Measurements from ENCODE around the gene ZNF473. TPM values are rescaled to one million over a fixed set of nuclear protein-coding genes. Genes with fewer than 3 reads are reported as not detected.
"Not testable (repeated sequence)": the region's sequence is repeated elsewhere in the genome, so short reads cannot be mapped to it uniquely, and the experiment has no call there.

ZNF473 gene
- polyA plus RNA-seq, 5 donors: 13.2 to 15.7 (median 14.3) TPM

GRCh38 chr19:50091786-50092185 lies 66.0 kb downstream of the ZNF473 start:
- not testable (repeated sequence) for DNase-seq

DNA sequence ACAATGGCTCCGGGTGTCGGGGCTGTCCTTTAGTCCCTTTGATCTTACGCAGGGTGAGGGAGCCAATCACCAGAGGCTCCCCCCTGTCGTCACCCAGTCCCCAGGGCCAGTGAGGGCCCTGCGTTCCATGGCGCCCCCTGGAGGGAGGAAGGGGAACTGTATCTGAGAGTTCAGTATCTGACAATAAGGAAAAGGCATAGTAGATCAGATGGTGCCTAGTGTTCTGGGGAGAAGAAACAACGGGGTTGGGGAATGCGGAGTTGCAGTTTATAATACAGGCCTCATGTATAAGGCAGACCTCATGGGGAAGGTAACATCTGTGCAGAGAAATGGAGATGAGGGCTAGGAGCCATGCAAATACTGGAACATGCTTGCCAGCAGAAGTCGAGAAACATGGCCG lies 66.8 kb downstream of the ZNF473 start:
- not testable (repeated sequence) for DNase-seq

DNA sequence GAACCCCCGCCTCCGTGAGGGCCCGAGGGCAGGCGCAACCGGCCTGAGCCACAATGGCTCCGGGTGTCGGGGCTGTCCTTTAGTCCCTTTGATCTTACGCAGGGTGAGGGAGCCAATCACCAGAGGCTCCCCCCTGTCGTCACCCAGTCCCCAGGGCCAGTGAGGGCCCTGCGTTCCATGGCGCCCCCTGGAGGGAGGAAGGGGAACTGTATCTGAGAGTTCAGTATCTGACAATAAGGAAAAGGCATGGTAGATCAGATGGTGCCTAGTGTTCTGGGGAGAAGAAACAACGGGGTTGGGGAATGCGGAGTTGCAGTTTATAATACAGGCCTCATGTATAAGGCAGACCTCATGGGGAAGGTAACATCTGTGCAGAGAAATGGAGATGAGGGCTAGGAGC lies 72.1 kb downstream of the ZNF473 start:
- DNase-seq: not testable (repeated sequence)

DNA sequence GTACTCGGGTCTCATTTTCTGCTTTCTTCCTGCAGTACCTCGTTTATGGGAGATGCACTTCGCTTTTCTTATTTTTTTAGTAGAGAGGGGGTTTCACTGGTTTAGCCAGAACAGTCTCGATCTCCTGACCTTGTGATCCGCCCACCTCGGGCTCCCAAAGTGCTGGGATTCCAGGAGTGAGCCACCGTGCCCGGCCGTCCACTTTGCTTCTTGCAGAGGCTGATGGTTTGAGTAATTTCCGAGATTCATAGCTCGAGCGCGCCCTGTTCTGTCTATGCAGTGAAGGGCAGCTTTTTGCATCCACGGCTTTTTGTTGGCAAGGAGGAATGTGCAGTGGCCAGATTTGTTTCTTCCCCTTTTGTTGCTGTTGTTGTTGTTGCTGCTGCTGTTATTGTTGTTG lies 73.1 kb downstream of the ZNF473 start:
- DNase-seq: not testable (repeated sequence)

DNA sequence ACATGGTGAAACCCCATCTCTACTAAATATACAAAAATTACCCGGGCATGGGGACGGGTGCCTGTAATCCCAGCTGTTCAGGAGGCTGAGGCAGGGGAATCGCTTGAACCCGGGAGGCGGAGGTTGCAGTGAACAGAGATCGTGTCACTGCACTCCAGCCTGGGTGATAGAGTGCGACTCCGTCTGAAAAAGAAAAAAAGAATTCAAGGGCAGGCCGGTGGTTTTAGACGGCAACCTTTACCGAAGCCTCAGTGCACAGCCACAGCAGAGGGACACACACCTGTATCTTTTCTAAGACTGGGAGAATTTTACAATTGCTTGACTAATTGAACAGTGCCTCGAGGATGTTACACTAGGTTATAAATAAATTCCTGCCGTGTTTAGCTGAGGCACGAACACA lies 73.9 kb downstream of the ZNF473 start:
- not testable (repeated sequence) for DNase-seq

- not testable (repeated sequence) for DNase-seq
Measured at GRCh38 chr19:50100946-50101345, 75.1 kb downstream of the ZNF473 start.

Other genes starting within 250 kb of the ZNF473 start
- gene FUZ, start 212.7 kb upstream of the ZNF473 start, polyA plus RNA-seq (ENCODE audit: insufficient read depth in 1 of 5, insufficient read length in 5 of 5, low replicate concordance in 1 of 5): 10 to 100 TPM; 21.6 to 28.9 (median 27.2) TPM
- 10 to 100 TPM; 45.4 to 63.8 (median 54.8) TPM for gene MED25, start 207.7 kb upstream of the ZNF473 start, polyA plus RNA-seq (ENCODE audit: insufficient read depth in 1 of 5, insufficient read length in 5 of 5, low replicate concordance in 1 of 5)
- 100 to 1,000 TPM; 207 to 317 (median 259) TPM for gene PTOV1, start 174.8 kb upstream of the ZNF473 start, polyA plus RNA-seq (ENCODE audit: insufficient read depth in 1 of 5, insufficient read length in 5 of 5, low replicate concordance in 1 of 5)
- 10 to 100 TPM; 54.1 to 76.4 (median 59.0) TPM for gene PNKP, start 158.4 kb upstream of the ZNF473 start, polyA plus RNA-seq (ENCODE audit: insufficient read depth in 1 of 5, insufficient read length in 5 of 5, low replicate concordance in 1 of 5)
- gene AKT1S1, start 148.7 kb upstream of the ZNF473 start, polyA plus RNA-seq (ENCODE audit: insufficient read depth in 1 of 5, insufficient read length in 5 of 5, low replicate concordance in 1 of 5): 10 to 100 TPM; 26.9 to 49.1 (median 29.9) TPM
- 10 to 100 TPM; 32.2 to 49.5 (median 48.3) TPM for gene TBC1D17, start 148.3 kb upstream of the ZNF473 start, polyA plus RNA-seq (ENCODE audit: insufficient read depth in 1 of 5, insufficient read length in 5 of 5, low replicate concordance in 1 of 5)
- gene IL4I1, start 129.1 kb upstream of the ZNF473 start, polyA plus RNA-seq (ENCODE audit: insufficient read depth in 1 of 5, insufficient read length in 5 of 5, low replicate concordance in 1 of 5): 1 to 10 TPM; 1.0 to 2.1 (median 1.5) TPM
- 10 to 100 TPM; 20.8 to 38.5 (median 22.9) TPM for gene ATF5, start 96.8 kb upstream of the ZNF473 start, polyA plus RNA-seq (ENCODE audit: insufficient read depth in 1 of 5, insufficient read length in 5 of 5, low replicate concordance in 1 of 5)
- gene NUP62, start 96.5 kb upstream of the ZNF473 start, polyA plus RNA-seq (ENCODE audit: insufficient read depth in 1 of 5, insufficient read length in 5 of 5, low replicate concordance in 1 of 5): 10 to 100 TPM; 52.9 to 69.1 (median 62.4) TPM
- under 1 TPM; 0.23 to 0.97 (median 0.52) TPM for gene SIGLEC11, start 64.8 kb upstream of the ZNF473 start, polyA plus RNA-seq (ENCODE audit: insufficient read depth in 1 of 5, insufficient read length in 5 of 5, low replicate concordance in 1 of 5)
- gene VRK3, start 633 bp upstream of the ZNF473 start, polyA plus RNA-seq (ENCODE audit: insufficient read depth in 1 of 5, insufficient read length in 5 of 5, low replicate concordance in 1 of 5): 10 to 100 TPM; 36.4 to 45.5 (median 42.5) TPM
- 1 to 10 TPM in 3 of 5 donors, under 1 TPM in 2; 0.87 to 1.5 (median 1.2) TPM for gene IZUMO2, start 137.3 kb downstream of the ZNF473 start, polyA plus RNA-seq (ENCODE audit: insufficient read depth in 1 of 5, insufficient read length in 5 of 5, low replicate concordance in 1 of 5)
- gene MYH14, start 177.6 kb downstream of the ZNF473 start, polyA plus RNA-seq (ENCODE audit: insufficient read depth in 1 of 5, insufficient read length in 5 of 5, low replicate concordance in 1 of 5): 10 to 100 TPM; 30.6 to 77.6 (median 45.7) TPM